Smooth muscle cell (in vitro differentiated cells): ENCODE results near the gene FMNL1. TPM values are rescaled to one million over a fixed set of nuclear protein-coding genes. Genes with fewer than 3 reads are reported as not detected.
A peak's percentile ranks its signal among the peaks of the same experiment; 100 is the strongest.

Source experiments
- DNase-seq: peaks from one replicate; lab custom pipeline; 2025; ENCODE audit not compliant: unreplicated experiment; lab: John Stamatoyannopoulos, UW
- H2AFZ ChIP-seq: fragments of 200-600 bp; sonication (generic); 2 replicates; pipeline ENCODE4 v1.6.0; 2016; ENCODE audit warnings: antibody characterized with exemption, low read depth, mild to moderate bottlenecking
- H3F3A ChIP-seq: fragments of 200-600 bp; sonication (generic); 2 replicates; pipeline ENCODE4 v1.6.0; 2017; ENCODE audit warnings: antibody characterized with exemption, low read depth
- H3K27ac ChIP-seq: fragments of 200-600 bp; sonication (generic); 2 replicates; pipeline ENCODE4 v1.5.1; 2016; ENCODE audit warnings: low read depth, mild to moderate bottlenecking
- H3K27me3 ChIP-seq: fragments of 200-600 bp; sonication (generic); 2 replicates; pipeline ENCODE4 v1.6.1; 2016; ENCODE audit warnings: low read depth, mild to moderate bottlenecking
- H3K36me3 ChIP-seq: fragments of 200-600 bp; sonication (generic); 2 replicates; pipeline ENCODE4 v1.5.1; 2016; ENCODE audit warnings: low read depth
- H3K4me1 ChIP-seq: fragments of 200-600 bp; sonication (generic); 2 replicates; pipeline ENCODE4 v1.5.1; 2016; ENCODE audit warnings: low read depth
- H3K4me2 ChIP-seq: fragments of 200-600 bp; sonication (generic); 2 replicates; pipeline ENCODE4 v1.6.0; 2016; ENCODE audit warnings: mild to moderate bottlenecking
- H3K4me3 ChIP-seq: fragments of 200-600 bp; sonication (generic); 2 replicates; pipeline ENCODE4 v1.5.1; 2016; ENCODE audit warnings: mild to moderate bottlenecking
- H3K79me2 ChIP-seq: fragments of 200-600 bp; sonication (generic); 2 replicates; pipeline ENCODE4 v1.6.0; 2016; ENCODE audit warnings: low read depth, mild to moderate bottlenecking
- H3K9ac ChIP-seq: fragments of 200-600 bp; sonication (generic); 2 replicates; pipeline ENCODE4 v1.6.0; 2016; ENCODE audit warnings: low read depth
- H3K9me3 ChIP-seq: fragments of 200-600 bp; sonication (generic); replicated peaks from 2 replicates; pipeline ENCODE4 v1.5.1; 2016; ENCODE audit warnings: low read depth
- H4K20me1 ChIP-seq: fragments of 200-600 bp; sonication (generic); 2 replicates; pipeline ENCODE4 v1.6.0; 2016; ENCODE audit warnings: low read depth
- WGBS: methylation state at CpG from one replicate; pipeline ENCODE4 v1.1.7; 2016; ENCODE audit warnings: low lambda C conversion rate; 5-methylcytosine and 5-hydroxymethylcytosine counted together
- polyA plus RNA-seq: library from polyadenylated mRNA; unstranded; fragments of >200 nt; fragmentation: Nextera tagmentation; extraction: Ambion mirVana; gene quantifications from 2 replicates; pipeline ENCODE4 v1.2.1, GENCODE V29; 2016
- total RNA-seq: library from RNA; depleted of rRNA; stranded (reverse); fragments of >200 nt; gene quantifications from 2 replicates; pipeline ENCODE4 v1.2.3, GENCODE V29; 2014
- TF ChIP-seq, protein P1 (sequence below): fragments of 200-600 bp; sonication (generic); IDR thresholded peaks from 2 replicates; pipeline ENCODE4 v1.5.1; 2017; ENCODE audit warnings: borderline replicate concordance, mild to moderate bottlenecking, antibody characterized with exemption; ENCODE audit not compliant: insufficient read depth, poor library complexity, severe bottlenecking

Gene FMNL1
- total and polyA plus RNA-seq, 2 experiments from 2014 or later, result 0.37 to 0.90 TPM

DNA sequence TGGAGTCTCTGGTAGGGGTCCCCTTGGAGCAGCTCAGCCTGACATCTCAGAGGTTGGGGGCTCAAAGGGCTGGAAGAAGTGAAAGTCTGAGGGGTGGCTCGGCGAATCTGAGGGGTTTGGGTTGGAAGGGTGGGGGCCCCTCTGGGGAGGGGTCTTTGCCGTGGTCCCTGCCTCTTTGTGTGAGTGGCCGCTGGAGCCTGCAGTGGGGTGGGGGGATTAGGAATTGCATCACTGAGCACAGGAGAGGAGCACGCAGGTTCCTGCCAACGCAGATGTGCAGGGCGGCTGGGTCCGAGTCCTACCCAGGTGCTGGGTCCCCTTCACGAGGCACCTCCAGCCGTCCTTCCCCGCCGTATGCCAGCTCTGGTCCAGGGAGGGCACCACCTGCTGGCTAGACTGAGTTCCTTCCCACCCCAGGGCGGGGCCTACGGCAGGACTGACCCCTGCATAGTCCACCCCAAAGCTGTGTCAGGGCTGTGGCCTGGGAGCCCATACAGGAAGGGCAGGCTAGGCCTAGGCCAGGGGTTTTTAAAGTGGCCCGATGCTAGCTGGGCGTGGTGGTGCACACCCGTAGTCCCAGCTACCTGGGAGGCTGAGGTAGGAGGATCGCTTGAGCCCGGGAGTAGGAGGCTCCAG lies 9.9 kb downstream of the FMNL1 start:
- TF ChIP-seq, protein P1, sequence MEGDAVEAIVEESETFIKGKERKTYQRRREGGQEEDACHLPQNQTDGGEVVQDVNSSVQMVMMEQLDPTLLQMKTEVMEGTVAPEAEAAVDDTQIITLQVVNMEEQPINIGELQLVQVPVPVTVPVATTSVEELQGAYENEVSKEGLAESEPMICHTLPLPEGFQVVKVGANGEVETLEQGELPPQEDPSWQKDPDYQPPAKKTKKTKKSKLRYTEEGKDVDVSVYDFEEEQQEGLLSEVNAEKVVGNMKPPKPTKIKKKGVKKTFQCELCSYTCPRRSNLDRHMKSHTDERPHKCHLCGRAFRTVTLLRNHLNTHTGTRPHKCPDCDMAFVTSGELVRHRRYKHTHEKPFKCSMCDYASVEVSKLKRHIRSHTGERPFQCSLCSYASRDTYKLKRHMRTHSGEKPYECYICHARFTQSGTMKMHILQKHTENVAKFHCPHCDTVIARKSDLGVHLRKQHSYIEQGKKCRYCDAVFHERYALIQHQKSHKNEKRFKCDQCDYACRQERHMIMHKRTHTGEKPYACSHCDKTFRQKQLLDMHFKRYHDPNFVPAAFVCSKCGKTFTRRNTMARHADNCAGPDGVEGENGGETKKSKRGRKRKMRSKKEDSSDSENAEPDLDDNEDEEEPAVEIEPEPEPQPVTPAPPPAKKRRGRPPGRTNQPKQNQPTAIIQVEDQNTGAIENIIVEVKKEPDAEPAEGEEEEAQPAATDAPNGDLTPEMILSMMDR, result peak; percentile 17
- Histone ChIP-seq H3K9ac (no peak overlapping the region), H3K36me3 (no peaks in the 10 kb centered on the region), H3K9me3 (no peaks in the 10 kb centered on the region), H3K79me2 (no peaks in the 10 kb centered on the region), H3K4me2 (no peak overlapping the region), H3K27ac (no peak overlapping the region), H3K4me1 (peaks cover 17% of the 10 kb centered on the region), H3F3A (no peaks in the 10 kb centered on the region), H2AFZ (no peak overlapping the region), H4K20me1 (no peaks in the 10 kb centered on the region), H3K4me3 (no peak overlapping the region), H3K27me3 (no peaks in the 10 kb centered on the region)
- DNase-seq, result no peak
- WGBS, result 80% methylated on average over 16 of the region's 19 CpGs

DNA sequence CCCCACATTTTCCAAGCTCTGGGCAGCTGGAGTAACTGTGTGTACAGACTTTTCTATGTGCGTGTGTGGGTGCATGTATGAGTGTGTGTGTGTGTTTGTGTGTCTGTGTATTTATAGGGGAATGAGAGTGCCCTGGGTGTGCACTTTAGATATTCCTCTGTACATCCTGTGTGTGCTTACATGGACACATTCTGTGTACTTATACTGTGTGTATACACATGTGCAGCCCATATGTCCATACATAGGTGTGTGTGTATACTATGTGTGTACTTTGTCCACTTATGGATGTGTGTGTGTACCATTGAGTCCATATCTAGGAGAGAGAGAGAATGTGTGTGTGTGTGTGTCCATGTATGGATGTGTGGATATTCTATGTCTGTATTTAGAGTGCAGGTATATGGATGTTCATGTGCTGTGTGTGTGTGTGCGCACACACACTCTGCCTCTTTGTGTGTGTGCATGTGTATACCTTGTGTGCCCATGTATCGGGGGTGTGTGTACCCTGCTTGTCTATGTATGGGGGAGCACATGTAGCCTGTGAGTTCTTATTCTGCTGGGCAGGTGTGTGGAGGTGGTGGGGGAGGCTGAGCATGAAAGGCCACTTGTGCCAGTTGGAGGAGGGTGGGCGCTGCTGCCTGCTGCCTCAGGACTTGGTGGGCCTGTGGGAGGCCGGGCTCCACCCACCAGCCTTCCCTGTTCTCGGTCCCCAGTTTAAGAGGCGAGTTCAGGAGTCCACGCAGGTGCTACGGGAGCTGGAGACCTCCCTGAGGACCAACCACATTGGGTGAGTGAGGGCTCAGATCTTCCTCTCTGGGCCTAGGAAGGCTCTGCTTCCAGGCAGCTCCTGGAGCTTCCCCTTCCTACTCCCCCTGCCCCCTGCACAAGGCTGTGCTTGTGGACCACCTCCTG lies 11.1 kb downstream of the FMNL1 start:
- H3K4me3 ChIP-seq, result no peak overlapping the region
- H3K4me1 ChIP-seq, result peaks cover 17% of the 10 kb centered on the region
- 88% methylated on average over 9 of the region's 9 CpGs for WGBS
- H3K4me2 ChIP-seq, result no peak overlapping the region
- H3K27ac ChIP-seq, result no peak overlapping the region
- H3F3A ChIP-seq, result no peaks in the 10 kb centered on the region
- no peaks in the 10 kb centered on the region for H3K9me3 ChIP-seq
- no peaks in the 10 kb centered on the region for H3K79me2 ChIP-seq
- no peak for DNase-seq
- no peak overlapping the region for H2AFZ ChIP-seq
- no peaks in the 10 kb centered on the region for H4K20me1 ChIP-seq
- H3K27me3 ChIP-seq, result no peaks in the 10 kb centered on the region
- H3K9ac ChIP-seq, result no peak overlapping the region
- TF ChIP-seq, protein P1, result no peak
- H3K36me3 ChIP-seq, result no peaks in the 10 kb centered on the region

DNA sequence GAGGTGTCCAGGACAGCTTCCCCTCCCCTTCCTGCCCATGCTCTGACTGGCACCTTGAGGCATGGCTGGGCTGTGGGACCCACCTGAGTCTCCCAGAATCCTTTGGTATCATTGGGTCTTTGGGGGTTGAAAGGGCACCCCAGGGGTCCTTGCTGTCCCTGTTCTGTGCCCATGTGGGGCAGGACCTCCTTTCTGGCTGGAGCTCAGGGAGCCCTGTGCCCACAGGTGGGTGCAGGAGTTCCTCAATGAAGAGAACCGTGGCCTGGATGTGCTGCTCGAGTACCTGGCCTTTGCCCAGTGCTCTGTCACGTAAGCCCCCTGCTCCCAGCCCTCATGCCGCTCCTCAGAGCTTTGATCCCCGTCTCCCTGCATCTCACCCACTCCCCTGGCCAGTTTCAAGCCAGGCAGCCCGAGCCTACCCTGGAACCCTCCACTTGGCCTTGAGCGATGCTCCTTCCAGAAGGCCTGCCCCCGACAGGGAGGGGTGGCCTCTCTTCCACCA lies 11.8 kb downstream of the FMNL1 start:
- Histone ChIP-seq H3K4me3 (no peak overlapping the region), H3K4me1 (peaks cover 16% of the 10 kb centered on the region), H3K9ac (no peak overlapping the region), H3F3A (no peaks in the 10 kb centered on the region), H4K20me1 (no peaks in the 10 kb centered on the region), H3K79me2 (no peaks in the 10 kb centered on the region), H3K9me3 (no peaks in the 10 kb centered on the region), H2AFZ (no peak overlapping the region), H3K4me2 (no peak overlapping the region), H3K36me3 (no peaks in the 10 kb centered on the region), H3K27ac (no peak overlapping the region), H3K27me3 (no peaks in the 10 kb centered on the region)
- TF ChIP-seq, protein P1, result no peak
- WGBS, result 92% methylated on average over 8 of the region's 8 CpGs
- no peak for DNase-seq
